Endothelial cell of umbilical vein (primary cell): Measurements from ENCODE around the gene GLI3. TPM values are rescaled to one million over a fixed set of nuclear protein-coding genes. Genes with fewer than 3 reads are reported as not detected.

ENCODE experiments used
- BruUV-seq: library from RNA; stranded (reverse); fragments of 400-500 nt; replicated peaks from 2 replicates; lab custom pipeline; 2021; lab: Mats Ljungman, UMichigan
- CTCF ChIA-PET: fragments of 300-600, 350-600 bp; sonication (Branson Sonifier 250); formaldehyde crosslinking; loops from one replicate; lab custom pipeline; 2021; ENCODE audit warnings: antibody characterized with exemption, inconsistent platforms; lab: Charles Lee
- POLR2A ChIA-PET: fragments of 300-600, 350-600 bp; sonication (Branson Sonifier 250); formaldehyde crosslinking; loops from one replicate; lab custom pipeline; 2021; ENCODE audit warnings: antibody characterized with exemption, inconsistent platforms; lab: Charles Lee
- DNase-seq: peaks from one replicate; pipeline ENCODE4 v3.0.0-alpha.2; 2011; ENCODE audit warnings: low read depth, low spot score
- FAIRE-seq: peaks from 2 replicates; lab custom pipeline; 2011; peaks lifted over from hg19 to GRCh38; lab: Jason Lieb, UNC
- H2AFZ ChIP-seq: 2 replicates; pipeline ENCODE4 v1.6.0; 2012; ENCODE audit warnings: low read depth, low read length, control low read depth, inconsistent platforms
- H3K27ac ChIP-seq: 2 replicates; pipeline ENCODE4 v1.5.1; 2011; ENCODE audit warnings: low read depth, mild to moderate bottlenecking, control low read depth, low read length, moderate library complexity; ENCODE audit not compliant: insufficient read depth
- H3K27me3 ChIP-seq, 2 experiments: 2 replicates each; pipeline versions ENCODE4 v1.6.0 to v1.6.1; 2011; ENCODE audit warnings: low read length in 2 of 2, mixed read lengths in 1 of 2; ENCODE audit not compliant: control insufficient read depth in 2 of 2, insufficient read depth in 2 of 2
- H3K36me3 ChIP-seq, 2 experiments: 2 replicates in 1 of 2; 3 replicates in 1 of 2; pipeline ENCODE4 v1.5.1; 2011; ENCODE audit warnings: low read length in 2 of 2, mild to moderate bottlenecking in 1 of 2, moderate library complexity in 1 of 2; ENCODE audit not compliant: control insufficient read depth in 2 of 2, insufficient read depth in 2 of 2; ENCODE audit errors: extremely low read depth in 1 of 2
- H3K4me1 ChIP-seq: 3 replicates; pipeline ENCODE4 v1.5.1; 2011; ENCODE audit warnings: mild to moderate bottlenecking, low read length; ENCODE audit not compliant: control insufficient read depth, insufficient read depth; ENCODE audit errors: extremely low read depth
- H3K4me2 ChIP-seq: 2 replicates; pipeline ENCODE4 v1.6.1; 2011; ENCODE audit warnings: low read length, control low read depth, mixed read lengths; ENCODE audit not compliant: insufficient read depth
- H3K4me3 ChIP-seq, 3 experiments: fragments of 200-600 bp in 1 of 3; sonication (generic), shearing (Covaris generic) in 1 of 3; replicated peaks in 1 of 3; 2 replicates each; pipeline ENCODE4 v1.5.1; 2011 to 2016; ENCODE audit warnings: control low read depth in 3 of 3, low read length in 3 of 3, mild to moderate bottlenecking in 2 of 3, inconsistent platforms in 1 of 3, low read depth in 1 of 3, moderate library complexity in 1 of 3; ENCODE audit not compliant: insufficient read depth in 1 of 3
- H3K79me2 ChIP-seq: 2 replicates; pipeline ENCODE4 v1.6.0; 2012; ENCODE audit warnings: low read length, inconsistent platforms; ENCODE audit not compliant: control insufficient read depth, insufficient read depth
- H3K9ac ChIP-seq: replicated peaks from 2 replicates; pipeline ENCODE3; 2011; ENCODE audit warnings: low read length, control low read depth; ENCODE audit not compliant: insufficient read depth; ENCODE audit errors: extremely low read depth
- H3K9me1 ChIP-seq: replicated peaks from 3 replicates; pipeline ENCODE4 v1.6.0; 2011; ENCODE audit warnings: mild to moderate bottlenecking, low read length; ENCODE audit not compliant: control insufficient read depth, insufficient read depth; ENCODE audit errors: extremely low read depth
- H3K9me3 ChIP-seq: replicated peaks from 2 replicates; pipeline ENCODE4 v1.5.1; 2012; ENCODE audit warnings: low read length, inconsistent platforms; ENCODE audit not compliant: control insufficient read depth, insufficient read depth
- H4K20me1 ChIP-seq: replicated peaks from 2 replicates; pipeline ENCODE3; 2011; ENCODE audit warnings: mild to moderate bottlenecking, low read length; ENCODE audit not compliant: control insufficient read depth, insufficient read depth; ENCODE audit errors: extremely low read depth
- EZH2 ChIP-seq: IDR thresholded peaks from 2 replicates; pipeline ENCODE4 v1.6.1; 2012; ENCODE audit warnings: borderline replicate concordance, low read depth, mild to moderate bottlenecking, moderate library complexity, low read length, inconsistent platforms; ENCODE audit not compliant: severe bottlenecking
- FOS ChIP-seq: IDR thresholded peaks from 2 replicates; pipeline ENCODE4 v1.6.1; 2011; ENCODE audit warnings: mild to moderate bottlenecking, low read length, moderate library complexity, borderline replicate concordance; ENCODE audit not compliant: insufficient read depth
- GATA2 ChIP-seq: IDR thresholded peaks from 2 replicates; pipeline ENCODE4 v1.7.0; 2011; ENCODE audit warnings: low read depth, mild to moderate bottlenecking, moderate library complexity, mixed read lengths, low read length; ENCODE audit not compliant: insufficient read length, insufficient read depth
- JUN ChIP-seq: IDR thresholded peaks from 2 replicates; pipeline ENCODE4 v1.6.1; 2011; ENCODE audit warnings: borderline replicate concordance, low read depth; ENCODE audit not compliant: insufficient read length, insufficient read depth
- MYC ChIP-seq: IDR thresholded peaks from one replicate; pipeline ENCODE4 v1.6.1; 2011; ENCODE audit warnings: mild to moderate bottlenecking, low read depth, low read length
- POLR2A ChIP-seq: IDR thresholded peaks from 2 replicates; pipeline ENCODE4 v1.6.1; 2012; ENCODE audit warnings: low read depth, mild to moderate bottlenecking, control low read depth, low read length
- POLR2AphosphoS5 ChIP-seq: IDR thresholded peaks from 2 replicates; pipeline ENCODE4 v1.6.1; 2012; ENCODE audit warnings: low read depth, mild to moderate bottlenecking, control low read depth, low read length, moderate library complexity; ENCODE audit not compliant: insufficient read depth
- dilution Hi-C: fragments of 300-500 bp; cut with MboI; formaldehyde crosslinking; loops from one replicate; pipeline ENCODE4 v1.15.0; 2019; ENCODE audit warnings: low sequenced_read_pairs; ENCODE audit not compliant: extremely low pct_ligation_motif_present
- intact Hi-C: fragments of 100-400 bp; cut with micrococcal nuclease; formaldehyde crosslinking; loops from one replicate; pipeline ENCODE4 v1.10.0; 2022
- polyA plus RNA-seq, 4 experiments: library from polyadenylated mRNA; depleted of rRNA in 3 of 4; stranded (reverse) in 3 of 4; unstranded in 1 of 4; fragments of >200 nt; gene quantifications; 2 replicates each; pipeline versions ENCODE4 v1.2.1 to v1.2.3, GENCODE V29; 2011 to 2012; ENCODE audit warnings: missing spikeins in 1 of 4
- total RNA-seq: library from RNA; stranded (reverse); gene quantifications from 2 replicates; pipeline ENCODE4 v1.2.3, GENCODE V29; 2021
- TF ChIP-seq, protein P1 (sequence below), 2 donors: IDR thresholded peaks; 1 replicate in 1 of 2; 2 replicates in 1 of 2; pipeline ENCODE4 v1.5.1; 2011; ENCODE audit warnings: low read length in 2 of 2, mild to moderate bottlenecking in 2 of 2, moderate library complexity in 2 of 2, control low read depth in 1 of 2, inconsistent platforms in 1 of 2, low read depth in 1 of 2; ENCODE audit not compliant: insufficient read depth in 1 of 2; ENCODE audit errors: extremely low read depth in 1 of 2
- TF ChIP-seq, protein P2 (sequence below): IDR thresholded peaks from 2 replicates; pipeline ENCODE4 v1.6.1; 2011; ENCODE audit not compliant: insufficient read depth, insufficient read length

GLI3 gene
- total and polyA plus RNA-seq, 2 donors (not counting 3 experiments of a cell fraction or from before 2014, with no cell fraction given): 6.0 to 24.9 TPM

DNA sequence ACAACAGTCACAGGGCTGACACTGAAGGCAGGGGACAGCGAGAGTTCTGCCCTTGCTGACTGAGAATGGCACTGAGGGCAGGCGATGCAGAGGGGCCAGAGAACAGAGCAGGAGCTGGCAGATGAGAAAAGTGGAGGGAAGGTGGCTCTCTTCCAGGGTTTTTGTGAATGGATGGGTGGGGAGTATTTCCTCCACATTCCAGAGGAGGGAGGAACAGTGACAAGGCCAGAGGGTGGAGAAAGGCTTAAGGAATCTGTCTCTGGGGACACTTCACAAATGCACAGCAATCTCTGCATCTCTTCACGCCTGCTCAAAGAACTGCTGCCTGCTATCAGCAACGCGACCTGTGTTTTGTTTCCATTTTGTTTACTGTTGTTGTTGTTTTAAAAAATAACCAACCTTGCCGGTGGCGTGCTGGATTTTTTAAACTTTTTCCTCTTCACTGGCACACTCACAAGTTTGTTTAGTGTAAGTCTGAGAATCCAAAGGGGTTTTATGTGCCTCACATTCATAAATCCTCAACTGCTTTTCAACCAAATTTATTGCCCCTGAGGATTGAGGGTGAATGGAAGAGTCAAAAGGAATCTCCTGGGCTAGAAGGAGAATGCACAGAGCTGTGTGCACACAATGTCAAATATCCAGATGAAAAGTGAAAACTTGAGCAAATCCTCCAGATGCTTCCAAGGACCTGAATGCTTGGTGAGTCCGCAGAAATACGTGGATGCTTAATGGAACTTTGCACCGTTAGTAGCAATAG lies 129.3 kb downstream of the GLI3 start:
- Histone ChIP-seq H3K27ac (no peak overlapping the region), H3K4me1 (peaks cover 8% of the 10 kb centered on the region), H3K9me3 (no peaks in the 10 kb centered on the region), H3K9me1 (no peaks in the 10 kb centered on the region), H3K4me3 (no peak overlapping the region), H4K20me1 (no peaks in the 10 kb centered on the region), H3K9ac (no peak overlapping the region), H3K36me3 (no peaks in the 10 kb centered on the region), H3K79me2 (no peaks in the 10 kb centered on the region), H2AFZ (no peak overlapping the region), H3K27me3 (no peaks in the 10 kb centered on the region), H3K4me2 (no peak overlapping the region)
- dilution Hi-C loops: no loop called here
- DNase-seq: no peak
- no peak for FAIRE-seq
- ChIA-PET CTCF (interaction anchor here (1.5 kb wide), 1 partner anchor 199 kb away, joined by 3 read pairs; no protein-coding TSS in a partner anchor), POLR2A (no interaction called here)
- BruUV-seq: no TSS peak
- TF ChIP-seq FOS (no peak), POLR2A (no peak), MYC (no peak), EZH2 (no peak), GATA2 (no peak), JUN (no peak), POLR2AphosphoS5 (no peak)
- TF ChIP-seq, protein P1, sequence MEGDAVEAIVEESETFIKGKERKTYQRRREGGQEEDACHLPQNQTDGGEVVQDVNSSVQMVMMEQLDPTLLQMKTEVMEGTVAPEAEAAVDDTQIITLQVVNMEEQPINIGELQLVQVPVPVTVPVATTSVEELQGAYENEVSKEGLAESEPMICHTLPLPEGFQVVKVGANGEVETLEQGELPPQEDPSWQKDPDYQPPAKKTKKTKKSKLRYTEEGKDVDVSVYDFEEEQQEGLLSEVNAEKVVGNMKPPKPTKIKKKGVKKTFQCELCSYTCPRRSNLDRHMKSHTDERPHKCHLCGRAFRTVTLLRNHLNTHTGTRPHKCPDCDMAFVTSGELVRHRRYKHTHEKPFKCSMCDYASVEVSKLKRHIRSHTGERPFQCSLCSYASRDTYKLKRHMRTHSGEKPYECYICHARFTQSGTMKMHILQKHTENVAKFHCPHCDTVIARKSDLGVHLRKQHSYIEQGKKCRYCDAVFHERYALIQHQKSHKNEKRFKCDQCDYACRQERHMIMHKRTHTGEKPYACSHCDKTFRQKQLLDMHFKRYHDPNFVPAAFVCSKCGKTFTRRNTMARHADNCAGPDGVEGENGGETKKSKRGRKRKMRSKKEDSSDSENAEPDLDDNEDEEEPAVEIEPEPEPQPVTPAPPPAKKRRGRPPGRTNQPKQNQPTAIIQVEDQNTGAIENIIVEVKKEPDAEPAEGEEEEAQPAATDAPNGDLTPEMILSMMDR (IDR thresholded peaks at IDR 0.05; ENCODE audit: extremely low read depth in 1 of 2, insufficient read depth in 1 of 2, low read depth in 1 of 2, low read length in 2 of 2): no peak
- TF ChIP-seq, protein P2, sequence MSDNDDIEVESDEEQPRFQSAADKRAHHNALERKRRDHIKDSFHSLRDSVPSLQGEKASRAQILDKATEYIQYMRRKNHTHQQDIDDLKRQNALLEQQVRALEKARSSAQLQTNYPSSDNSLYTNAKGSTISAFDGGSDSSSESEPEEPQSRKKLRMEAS: no peak
- intact Hi-C loops: loop anchor here (5.0 kb wide), 1 partner anchor 130 kb away; the partner anchor contains the start of gene GLI3
